Heart left ventricle (tissue), 13 donors: Measurements from ENCODE around the gene TMEM250.

ENCODE experiments used
- POLR2A ChIP-seq, 2 donors: fragments of 450-650 bp; IDR thresholded peaks; one replicate each; pipeline ENCODE4 v1.6.1; 2017; ENCODE audit warnings: antibody characterized with exemption in 2 of 2, mild to moderate bottlenecking in 2 of 2, moderate library complexity in 2 of 2
- TF ChIP-seq, protein P1 (sequence below), 12 donors: fragments of 200-600 bp; sonication (generic) in 4 of 12; IDR thresholded peaks; one replicate each; pipeline versions ENCODE4 v1.5.0 to v1.8.0; 2018 to 2022; ENCODE audit warnings: antibody characterized with exemption in 12 of 12, mild to moderate bottlenecking in 5 of 12
- donor health status: ischemic (EF 13 %, LVEDD 7.1; RV severe dilation, severe dysfunction).
- donor health status: DM: no; HTN: yes; CAD: no.
- donor health status: DM: no; HTN: no; CAD: no.
- donor health status: ischemic (EF 25% LVEDD 6.9; RV normal size, moderate dysfunction).
- donor health status: ischemic (EF 25% LVEDD 5.7; RV mildly dilated, moderate dysfunction).
- donor health status: ischemic (EF 35%, LVEDD 5.7; RV mildly dilated, moderate dysfunction).
- donor health status: nonischemic (EF 11% LVEDD 7.7; RV severe dilation, severe dysfunction).
- donor health status: DM: yes; HTN: yes; CAD: no.
- donor health status: PGD.
- donor health status: ischemic (EF 29% LVEDD 5.4; RV normal size, mild dysfunction).
- donor health status: nonischemic (EF 23%, LVEDD 6.1; RV moderate dilation, normal function).

DNA sequence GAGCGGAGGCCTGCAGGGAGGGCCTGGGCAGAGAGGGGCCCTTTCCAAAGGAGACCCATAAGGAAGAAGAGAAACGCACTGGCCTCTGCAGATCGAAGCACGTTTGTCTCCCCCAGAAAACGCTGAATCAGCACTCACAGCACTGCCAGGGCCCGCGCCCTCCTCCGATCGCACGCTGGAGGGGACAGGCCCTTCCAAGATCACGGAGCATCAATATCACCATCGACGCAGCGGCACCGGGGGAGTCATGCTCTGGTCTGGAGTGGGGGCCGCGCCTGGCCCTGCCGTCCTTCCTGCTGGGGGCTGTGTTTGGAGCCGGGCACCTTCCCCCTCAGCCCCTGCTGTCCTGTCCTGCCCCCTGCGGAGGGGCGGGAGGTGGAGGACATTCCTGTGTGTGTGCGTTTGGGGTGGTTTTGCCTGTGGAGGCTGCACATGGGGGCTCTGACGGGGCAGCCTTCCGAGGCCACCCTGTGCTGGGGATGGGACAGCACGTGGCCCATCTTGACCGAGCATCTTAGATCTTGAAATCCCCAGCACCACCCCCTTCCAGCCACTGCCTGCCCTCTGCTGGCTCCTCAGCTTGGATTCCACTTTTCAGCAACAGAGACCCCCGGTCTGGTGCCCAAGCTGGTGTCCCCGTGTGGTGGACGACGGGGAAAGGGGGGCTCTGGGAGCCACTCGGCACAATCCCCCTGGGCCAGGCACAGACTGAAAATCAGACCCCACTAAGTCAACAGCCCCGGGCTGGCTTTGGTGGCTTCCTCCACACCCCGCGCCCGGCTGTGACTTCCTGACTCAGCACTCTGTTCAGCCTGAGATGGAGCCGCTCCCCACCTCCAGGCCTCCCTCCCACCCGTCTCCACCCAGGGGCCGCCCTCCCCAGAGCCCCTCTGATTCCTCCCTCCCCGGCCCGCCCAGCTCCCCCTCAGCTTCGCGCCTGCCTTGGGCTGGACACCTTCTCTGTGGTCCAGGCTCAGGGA is 8.3 kb downstream of the TMEM250 start:
- TF ChIP-seq, protein P1, sequence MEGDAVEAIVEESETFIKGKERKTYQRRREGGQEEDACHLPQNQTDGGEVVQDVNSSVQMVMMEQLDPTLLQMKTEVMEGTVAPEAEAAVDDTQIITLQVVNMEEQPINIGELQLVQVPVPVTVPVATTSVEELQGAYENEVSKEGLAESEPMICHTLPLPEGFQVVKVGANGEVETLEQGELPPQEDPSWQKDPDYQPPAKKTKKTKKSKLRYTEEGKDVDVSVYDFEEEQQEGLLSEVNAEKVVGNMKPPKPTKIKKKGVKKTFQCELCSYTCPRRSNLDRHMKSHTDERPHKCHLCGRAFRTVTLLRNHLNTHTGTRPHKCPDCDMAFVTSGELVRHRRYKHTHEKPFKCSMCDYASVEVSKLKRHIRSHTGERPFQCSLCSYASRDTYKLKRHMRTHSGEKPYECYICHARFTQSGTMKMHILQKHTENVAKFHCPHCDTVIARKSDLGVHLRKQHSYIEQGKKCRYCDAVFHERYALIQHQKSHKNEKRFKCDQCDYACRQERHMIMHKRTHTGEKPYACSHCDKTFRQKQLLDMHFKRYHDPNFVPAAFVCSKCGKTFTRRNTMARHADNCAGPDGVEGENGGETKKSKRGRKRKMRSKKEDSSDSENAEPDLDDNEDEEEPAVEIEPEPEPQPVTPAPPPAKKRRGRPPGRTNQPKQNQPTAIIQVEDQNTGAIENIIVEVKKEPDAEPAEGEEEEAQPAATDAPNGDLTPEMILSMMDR (IDR thresholded peaks at IDR 0.05) = peak in 2 of 12 donors; percentile 10 to 33
- no peak for TF ChIP-seq POLR2A (IDR thresholded peaks at IDR 0.05)
